Hepatocyte (in vitro differentiated cells): ENCODE results near the gene PTPRN2. TPM values are rescaled to one million over a fixed set of nuclear protein-coding genes. Genes with fewer than 3 reads are reported as not detected.

Experiments
- DNase-seq: peaks from one replicate; pipeline ENCODE4 v3.0.0-alpha.2; 2016; ENCODE audit warnings: low spot score
- H2AFZ ChIP-seq: fragments of 200-600 bp; sonication (generic); 2 replicates; pipeline ENCODE4 v1.6.0; 2016; ENCODE audit warnings: antibody characterized with exemption, mild to moderate bottlenecking
- H3K27ac ChIP-seq: fragments of 200-600 bp; sonication (generic); 2 replicates; pipeline ENCODE4 v1.5.1; 2016; ENCODE audit warnings: mild to moderate bottlenecking
- H3K27me3 ChIP-seq: fragments of 200-600 bp; sonication (generic); 2 replicates; pipeline ENCODE4 v1.6.1; 2016
- H3K36me3 ChIP-seq: fragments of 200-600 bp; sonication (generic); replicated peaks from 2 replicates; pipeline ENCODE4 v1.5.1; 2016; ENCODE audit warnings: low read depth; ENCODE audit not compliant: insufficient read depth
- H3K4me1 ChIP-seq: fragments of 200-600 bp; sonication (generic); 2 replicates; pipeline ENCODE4 v1.5.1; 2016; ENCODE audit warnings: mild to moderate bottlenecking, moderate library complexity; ENCODE audit not compliant: insufficient read depth
- H3K4me2 ChIP-seq: fragments of 200-600 bp; sonication (generic); 2 replicates; pipeline ENCODE4 v1.6.0; 2016
- H3K4me3 ChIP-seq: fragments of 200-600 bp; sonication (generic); 2 replicates; pipeline ENCODE4 v1.5.1; 2016; ENCODE audit warnings: mild to moderate bottlenecking
- H3K79me2 ChIP-seq: fragments of 200-600 bp; sonication (generic); 2 replicates; pipeline ENCODE4 v1.6.0; 2017; ENCODE audit warnings: mild to moderate bottlenecking
- H3K9me2 ChIP-seq: fragments of 200-600 bp; sonication (generic); replicated peaks from 2 replicates; pipeline ENCODE4 v1.6.0; 2017; ENCODE audit warnings: mild to moderate bottlenecking; ENCODE audit not compliant: insufficient read depth
- H3K9me3 ChIP-seq: fragments of 200-600 bp; sonication (generic); 2 replicates; pipeline ENCODE4 v1.5.1; 2016; ENCODE audit warnings: low read depth, mild to moderate bottlenecking
- H4K20me1 ChIP-seq: fragments of 200-600 bp; sonication (generic); 2 replicates; pipeline ENCODE4 v1.6.0; 2016; ENCODE audit warnings: mild to moderate bottlenecking; ENCODE audit not compliant: insufficient read depth, poor library complexity, severe bottlenecking
- CTCF ChIP-seq: fragments of 200-600 bp; sonication (generic); IDR thresholded peaks from 2 replicates; pipeline ENCODE4 v1.5.1; 2016; ENCODE audit warnings: antibody characterized with exemption, mild to moderate bottlenecking; ENCODE audit not compliant: poor library complexity
- EZH2 ChIP-seq: fragments of 200-600 bp; sonication (generic); IDR thresholded peaks from 2 replicates; pipeline ENCODE4 v1.6.1; 2016; ENCODE audit warnings: antibody characterized with exemption, mild to moderate bottlenecking, borderline replicate concordance
- EZH2phosphoT487 ChIP-seq: fragments of 200-600 bp; sonication (generic); IDR thresholded peaks from one replicate; pipeline ENCODE4 v1.6.1; 2018; ENCODE audit warnings: antibody characterized with exemption, mild to moderate bottlenecking, low read depth, moderate library complexity; ENCODE audit not compliant: unreplicated experiment, severe bottlenecking
- WGBS: methylation state at CpG from one replicate; pipeline ENCODE4 v1.1.6; 2016; ENCODE audit warnings: low lambda C conversion rate; ENCODE audit errors: missing lambda C conversion rate; 5-methylcytosine and 5-hydroxymethylcytosine counted together
- polyA plus RNA-seq: library from polyadenylated mRNA; unstranded; fragments of >200 nt; fragmentation: Nextera tagmentation; extraction: Ambion mirVana; gene quantifications from 2 replicates; pipeline ENCODE4 v1.2.1, GENCODE V29; 2016
- total RNA-seq: library from RNA; depleted of rRNA; stranded (reverse); fragments of >200 nt; gene quantifications from 2 replicates; pipeline ENCODE4 v1.2.3, GENCODE V29; 2014

Gene PTPRN2
- total and polyA plus RNA-seq, 2 experiments from 2014 or later: 2.1 to 3.3 TPM

GRCh38 chr7:158373476-158374133, 214.0 kb downstream of the PTPRN2 start:
- H3K9me2 ChIP-seq: no peaks in the 10 kb centered on the region
- H3K4me1 ChIP-seq: peaks cover 6% of the 10 kb centered on the region
- no peaks in the 10 kb centered on the region for H3K36me3 ChIP-seq
- no peak for TF ChIP-seq EZH2
- TF ChIP-seq EZH2phosphoT487: no peak
- no peak for TF ChIP-seq CTCF
- H3K27ac ChIP-seq: no peak overlapping the region
- DNase-seq: no peak
- no peak overlapping the region for H3K4me2 ChIP-seq
- no peak overlapping the region for H2AFZ ChIP-seq
- H3K9me3 ChIP-seq: no peaks in the 10 kb centered on the region
- no peaks in the 10 kb centered on the region for H3K79me2 ChIP-seq
- 79% methylated on average over 18 of the region's 18 CpGs for WGBS
- H3K27me3 ChIP-seq: no peaks in the 10 kb centered on the region
- no peak overlapping the region for H3K4me3 ChIP-seq
- H4K20me1 ChIP-seq: no peaks in the 10 kb centered on the region

DNA sequence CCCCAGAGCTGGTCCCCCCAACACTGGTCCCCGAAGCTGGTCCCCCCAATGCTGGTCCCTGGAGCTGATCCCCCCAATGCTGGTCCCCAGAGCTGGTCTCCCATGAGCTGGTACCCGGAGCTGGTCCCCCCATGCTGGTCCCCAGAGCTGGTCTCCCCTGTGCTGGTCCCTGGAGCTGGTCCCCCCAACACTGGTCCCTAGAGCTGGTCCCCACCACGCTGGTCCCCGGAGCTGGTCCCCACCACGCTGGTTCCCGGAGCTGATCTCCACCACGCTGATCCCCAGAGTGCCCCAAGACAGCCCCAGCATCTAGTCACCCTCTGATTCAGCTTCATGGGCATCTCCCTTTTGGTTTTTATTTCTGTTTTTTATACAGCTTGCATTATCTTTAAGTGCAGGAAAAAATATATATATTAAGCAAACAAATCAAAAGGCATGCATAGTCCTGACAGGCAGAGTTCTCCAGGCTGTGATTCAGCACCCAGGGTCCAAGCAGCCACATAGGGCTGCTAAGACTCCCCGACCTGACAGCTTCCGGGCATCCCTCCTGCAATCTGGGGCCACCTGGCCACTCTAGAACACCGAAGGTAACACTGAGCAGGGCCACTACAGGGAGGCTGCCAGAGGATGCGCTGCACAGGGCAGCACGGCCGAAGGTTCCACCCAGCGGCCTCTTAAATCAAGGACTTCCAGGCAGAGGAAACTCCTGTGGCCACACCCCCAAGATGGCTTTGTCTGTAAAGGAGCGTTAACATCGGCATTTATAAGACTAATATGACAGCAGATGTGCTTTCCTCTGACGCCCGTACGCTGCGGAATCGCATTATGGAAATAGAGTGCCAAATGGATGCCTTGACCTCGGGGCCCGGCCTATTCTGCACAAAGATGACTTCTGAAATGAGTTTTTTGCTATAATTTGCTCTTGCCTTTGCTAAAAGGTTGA, 215.0 kb downstream of the PTPRN2 start:
- Histone ChIP-seq H3K36me3 (no peaks in the 10 kb centered on the region), H2AFZ (no peak overlapping the region), H3K9me2 (no peaks in the 10 kb centered on the region), H3K4me3 (no peak overlapping the region), H3K4me1 (peaks cover 4% of the 10 kb centered on the region), H3K27me3 (no peaks in the 10 kb centered on the region), H3K27ac (no peak overlapping the region), H4K20me1 (no peaks in the 10 kb centered on the region), H3K4me2 (no peak overlapping the region), H3K9me3 (no peaks in the 10 kb centered on the region), H3K79me2 (no peaks in the 10 kb centered on the region)
- TF ChIP-seq CTCF (no peak), EZH2phosphoT487 (no peak), EZH2 (no peak)
- no peak for DNase-seq
- 84% methylated on average over 21 of the region's 23 CpGs for WGBS

DNA sequence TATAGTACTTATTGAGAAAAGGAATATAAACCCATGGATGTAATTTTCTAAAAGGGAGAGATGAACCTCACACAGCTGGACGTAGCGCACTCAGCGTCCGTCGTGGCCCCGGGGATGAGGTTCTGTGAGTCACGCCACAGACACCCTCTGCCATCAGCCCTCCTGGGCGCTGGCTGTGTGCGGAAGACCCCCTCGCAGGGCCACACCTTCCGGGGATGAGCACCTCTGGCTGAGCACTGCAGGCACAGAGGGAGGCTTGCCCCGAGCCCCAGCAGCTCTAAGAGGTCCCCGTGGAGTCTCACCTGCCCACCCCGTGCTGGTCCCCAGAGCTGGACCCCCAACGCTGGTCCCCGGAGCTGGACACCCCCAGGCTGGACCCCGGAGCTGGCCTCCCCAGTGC, 215.8 kb downstream of the PTPRN2 start:
- H3K79me2 ChIP-seq: no peaks in the 10 kb centered on the region
- no peak for DNase-seq
- H2AFZ ChIP-seq: no peak overlapping the region
- no peaks in the 10 kb centered on the region for H3K27me3 ChIP-seq
- no peaks in the 10 kb centered on the region for H4K20me1 ChIP-seq
- H3K4me1 ChIP-seq: no peaks in the 10 kb centered on the region
- no peaks in the 10 kb centered on the region for H3K9me3 ChIP-seq
- H3K4me2 ChIP-seq: no peak overlapping the region
- WGBS: 91% methylated on average over 13 of the region's 17 CpGs
- no peaks in the 10 kb centered on the region for H3K36me3 ChIP-seq
- H3K4me3 ChIP-seq: no peak overlapping the region
- no peaks in the 10 kb centered on the region for H3K9me2 ChIP-seq
- H3K27ac ChIP-seq: no peak overlapping the region
- TF ChIP-seq EZH2 (no peak), CTCF (no peak), EZH2phosphoT487 (no peak)
